Measurements from ENCODE around the gene TRIM73. TPM values are rescaled to one million over a fixed set of nuclear protein-coding genes. Genes with fewer than 3 reads are reported as not detected.
"Not testable (repeated sequence)": the region's sequence is repeated elsewhere in the genome, so short reads cannot be mapped to it uniquely, and the experiment has no call there.

TRIM73 gene
- total RNA-seq (10 to 100 TPM; 28.3 to 35.1 TPM), polyA plus RNA-seq (1 to 10 TPM in 1 of 3 donors, under 1 TPM in 2; 0.59 to 1.7 (median 0.70) TPM), total RNA-seq (0 to 1.9 (median 0.72) reads per million in 6 experiments)

- ATAC-seq: peak in 1 of 2 donors; percentile 15
- H3K36me3 Mint-ChIP-seq, POLR2A ChIA-PET, H3K27me3 Mint-ChIP-seq, DNase-seq, H3K27ac Mint-ChIP-seq, H3K4me3 Mint-ChIP-seq, H3K9me3 Mint-ChIP-seq, H3K4me1 Mint-ChIP-seq: not testable (repeated sequence)
These were observed at the start of gene TRIM73 for GRCh38 chr7:75395329-75395728. TSS of gene TRIM73 (plus strand) at chr7:75395629. CDS start at chr7:75398934, 3,305 bp downstream.

GRCh38 chr7:75358671-75359541 lies 36.5 kb upstream of the TRIM73 start:
- H3K27me3 Mint-ChIP-seq, POLR2A ChIA-PET, H3K9me3 Mint-ChIP-seq, H3K4me1 Mint-ChIP-seq, H3K36me3 Mint-ChIP-seq: not testable (repeated sequence)
- peak overlapping the region in 6 of 10 donors; percentile 74 to 97 (median 94) for H3K27ac Mint-ChIP-seq
- peak; percentile 83 to 84 for ATAC-seq
- peak in 9 of 10 donors; percentile 1 to 71 (median 28) for DNase-seq
- H3K4me3 Mint-ChIP-seq: peak overlapping the region in 7 of 10 donors; percentile 48 to 91 (median 88)

- POLR2A ChIA-PET, H3K4me1 Mint-ChIP-seq, H3K27me3 Mint-ChIP-seq, H3K36me3 Mint-ChIP-seq, H3K9me3 Mint-ChIP-seq, H3K27ac Mint-ChIP-seq, ATAC-seq: not testable (repeated sequence)
- H3K4me3 Mint-ChIP-seq: peak overlapping the region in 1 of 10 donors; percentile 77
- peak in 1 of 10 donors; percentile 15 for DNase-seq
These were observed 35.9 kb upstream of the TRIM73 start for GRCh38 chr7:75359542-75359848.

- H3K36me3 Mint-ChIP-seq, ATAC-seq, H3K4me1 Mint-ChIP-seq, H3K27me3 Mint-ChIP-seq, H3K4me3 Mint-ChIP-seq, H3K9me3 Mint-ChIP-seq, H3K27ac Mint-ChIP-seq, DNase-seq, POLR2A ChIA-PET: not testable (repeated sequence)
These were observed 31.4 kb upstream of the TRIM73 start for GRCh38 chr7:75364079-75364478.

GRCh38 chr7:75366643-75367042 lies 28.8 kb upstream of the TRIM73 start:
- H3K36me3 Mint-ChIP-seq, H3K9me3 Mint-ChIP-seq, ATAC-seq, H3K27me3 Mint-ChIP-seq, H3K27ac Mint-ChIP-seq, H3K4me3 Mint-ChIP-seq, H3K4me1 Mint-ChIP-seq, POLR2A ChIA-PET, DNase-seq: not testable (repeated sequence)

GRCh38 chr7:75367313-75367712 lies 28.1 kb upstream of the TRIM73 start:
- H3K4me3 Mint-ChIP-seq, DNase-seq, H3K9me3 Mint-ChIP-seq, H3K27me3 Mint-ChIP-seq, H3K27ac Mint-ChIP-seq, POLR2A ChIA-PET, H3K4me1 Mint-ChIP-seq, ATAC-seq, H3K36me3 Mint-ChIP-seq: not testable (repeated sequence)

- H3K4me1 Mint-ChIP-seq, H3K4me3 Mint-ChIP-seq, H3K9me3 Mint-ChIP-seq, H3K27ac Mint-ChIP-seq, H3K27me3 Mint-ChIP-seq, DNase-seq, H3K36me3 Mint-ChIP-seq, POLR2A ChIA-PET: not testable (repeated sequence)
- peak in 1 of 2 donors; percentile 10 for ATAC-seq
These were observed 21.3 kb upstream of the TRIM73 start for GRCh38 chr7:75374144-75374518.

GRCh38 chr7:75374519-75375317 lies 20.7 kb upstream of the TRIM73 start:
- H3K27ac Mint-ChIP-seq, H3K36me3 Mint-ChIP-seq, H3K4me1 Mint-ChIP-seq, H3K9me3 Mint-ChIP-seq, POLR2A ChIA-PET, ATAC-seq, H3K27me3 Mint-ChIP-seq, DNase-seq, H3K4me3 Mint-ChIP-seq: not testable (repeated sequence)

GRCh38 chr7:75393194-75393593 lies 2.2 kb upstream of the TRIM73 start:
- H3K9me3 Mint-ChIP-seq, H3K4me3 Mint-ChIP-seq, ATAC-seq, POLR2A ChIA-PET, H3K27ac Mint-ChIP-seq, H3K4me1 Mint-ChIP-seq, DNase-seq, H3K36me3 Mint-ChIP-seq, H3K27me3 Mint-ChIP-seq: not testable (repeated sequence)

GRCh38 chr7:75397865-75398264 lies 2.4 kb downstream of the TRIM73 start:
- ATAC-seq, H3K4me1 Mint-ChIP-seq, POLR2A ChIA-PET, H3K36me3 Mint-ChIP-seq, H3K27me3 Mint-ChIP-seq, DNase-seq, H3K27ac Mint-ChIP-seq, H3K4me3 Mint-ChIP-seq, H3K9me3 Mint-ChIP-seq: not testable (repeated sequence)

GRCh38 chr7:75398771-75399700 lies 3.6 kb downstream of the TRIM73 start:
- H3K4me1 Mint-ChIP-seq, POLR2A ChIA-PET: not testable (repeated sequence)

GRCh38 chr7:75400575-75400974 lies 5.1 kb downstream of the TRIM73 start:
- POLR2A ChIA-PET, H3K27ac Mint-ChIP-seq, H3K9me3 Mint-ChIP-seq, ATAC-seq, H3K4me1 Mint-ChIP-seq, DNase-seq, H3K36me3 Mint-ChIP-seq, H3K4me3 Mint-ChIP-seq, H3K27me3 Mint-ChIP-seq: not testable (repeated sequence)

More at GRCh38 chr7:75398771-75399700, 3.6 kb downstream of the TRIM73 start:
- not testable (repeated sequence) for H3K27me3 Mint-ChIP-seq, H3K9me3 Mint-ChIP-seq, H3K4me3 Mint-ChIP-seq, DNase-seq, H3K36me3 Mint-ChIP-seq, H3K27ac Mint-ChIP-seq
- peak; percentile 77 to 88 for ATAC-seq

Data from naive thymus-derived CD8-positive, alpha-beta T cell (primary cell).